ENCODE measurements around the gene OAS2.

GRCh38 chr12:112977139-112977538 lies 1.2 kb upstream of the OAS2 start:
- TF ChIP-seq CTCF (conservative IDR thresholded peaks at IDR 0.05; ENCODE audit: low read depth, low read length) (no peak), EZH2 (IDR thresholded peaks at IDR 0.05; ENCODE audit: low read length, unreplicated experiment) (no peak), EZH2phosphoT487 (IDR thresholded peaks at IDR 0.05; ENCODE audit: borderline replicate concordance, low read length) (no peak)
